DMS114 treated with DMSO at 0.1 percent for 48 hours (cell line): ENCODE results near the gene TAX1BP3.

Experiments used
- DNase-seq: peaks from one replicate; lab custom pipeline; 2025; ENCODE audit not compliant: unreplicated experiment; lab: John Stamatoyannopoulos, UW

The TAX1BP3 gene

GRCh38 chr17:3658784-3659449 lies 9.5 kb downstream of the TAX1BP3 start:
- DNase-seq = no peak

GRCh38 chr17:3657874-3658783 lies 10.2 kb downstream of the TAX1BP3 start:
- DNase-seq = no peak

GRCh38 chr17:3657588-3657869 lies 10.8 kb downstream of the TAX1BP3 start:
- DNase-seq = no peak

GRCh38 chr17:3656755-3657587 lies 11.4 kb downstream of the TAX1BP3 start:
- no peak for DNase-seq

- DNase-seq = no peak
These were observed 12.0 kb downstream of the TAX1BP3 start for GRCh38 chr17:3656353-3656752.

- no peak for DNase-seq
These were observed 12.6 kb downstream of the TAX1BP3 start for GRCh38 chr17:3655766-3656165.

GRCh38 chr17:3647769-3648555 lies 20.4 kb downstream of the TAX1BP3 start:
- DNase-seq = peak; percentile 41

- no peak for DNase-seq
These were observed 21.1 kb downstream of the TAX1BP3 start for GRCh38 chr17:3647251-3647650.

- no peak for DNase-seq
These were observed 23.1 kb downstream of the TAX1BP3 start for GRCh38 chr17:3645310-3645709.

GRCh38 chr17:3643889-3644349 lies 24.5 kb downstream of the TAX1BP3 start:
- no peak for DNase-seq

GRCh38 chr17:3641717-3642486 lies 26.5 kb downstream of the TAX1BP3 start:
- DNase-seq = no peak

GRCh38 chr17:3641014-3641413 lies 27.4 kb downstream of the TAX1BP3 start:
- no peak for DNase-seq

- no peak for DNase-seq
These were observed 28.3 kb downstream of the TAX1BP3 start for GRCh38 chr17:3639981-3640596.

GRCh38 chr17:3636908-3637373 lies 31.4 kb downstream of the TAX1BP3 start:
- DNase-seq = no peak

- DNase-seq = peak; percentile 85
These were observed 32.0 kb downstream of the TAX1BP3 start, which contains the start of the genes CTNS and SHPK for GRCh38 chr17:3636154-3636907. CTNS (plus strand) TSS chr17:3636760; CDS start chr17:3640207, 3,447 bp downstream. SHPK (minus strand) TSS chr17:3636250; CDS start chr17:3636219, 31 bp downstream.

GRCh38 chr17:3635474-3636153 lies 32.8 kb downstream of the TAX1BP3 start:
- DNase-seq = no peak

- DNase-seq = no peak
These were observed 36.1 kb downstream of the TAX1BP3 start for GRCh38 chr17:3632287-3632686.

GRCh38 chr17:3630781-3631180 lies 37.6 kb downstream of the TAX1BP3 start:
- DNase-seq = no peak
